Neutrophil (primary cell): Measurements from ENCODE around the gene PRKACA.
"Not testable (repeated sequence)": the region's sequence is repeated elsewhere in the genome, so short reads cannot be mapped to it uniquely, and the experiment has no call there.

ENCODE experiments used
- H3K27ac ChIP-seq: fragments of 200-600 bp; sonication (generic); 2 replicates; pipeline ENCODE4 v1.5.1; 2016; ENCODE audit warnings: mild to moderate bottlenecking, moderate library complexity
- H3K27me3 ChIP-seq: fragments of 200-600 bp; sonication (generic); 2 replicates; pipeline ENCODE4 v1.6.0; 2016; ENCODE audit warnings: mild to moderate bottlenecking
- H3K36me3 ChIP-seq: fragments of 200-600 bp; sonication (generic); 2 replicates; pipeline ENCODE4 v1.5.1; 2017
- H3K4me1 ChIP-seq, 2 experiments: fragments of 200-600 bp in 1 of 2; sonication (generic) in 1 of 2; 1 replicate in 1 of 2; 2 replicates in 1 of 2; pipeline versions ENCODE4 v1.5.1 to v1.6.1; 2013 to 2016; ENCODE audit warnings: low read depth in 1 of 2, low read length in 1 of 2, mild to moderate bottlenecking in 1 of 2, moderate library complexity in 1 of 2; ENCODE audit not compliant: control insufficient read depth in 1 of 2, insufficient read depth in 1 of 2
- H3K4me3 ChIP-seq, 2 experiments: fragments of 200-600 bp in 1 of 2; sonication (generic) in 1 of 2; 1 replicate in 1 of 2; 2 replicates in 1 of 2; pipeline ENCODE4 v1.5.1; 2013 to 2016; ENCODE audit warnings: low read depth in 1 of 2, low read length in 1 of 2, mild to moderate bottlenecking in 1 of 2, moderate library complexity in 1 of 2
- H3K9me3 ChIP-seq: fragments of 200-600 bp; sonication (generic); 2 replicates; pipeline ENCODE4 v1.5.1; 2016
- TF ChIP-seq, protein P1 (sequence below): fragments of 200-600 bp; sonication (generic); IDR thresholded peaks from 2 replicates; pipeline ENCODE4 v1.5.1; 2016; ENCODE audit warnings: antibody characterized with exemption

PRKACA gene

DNA sequence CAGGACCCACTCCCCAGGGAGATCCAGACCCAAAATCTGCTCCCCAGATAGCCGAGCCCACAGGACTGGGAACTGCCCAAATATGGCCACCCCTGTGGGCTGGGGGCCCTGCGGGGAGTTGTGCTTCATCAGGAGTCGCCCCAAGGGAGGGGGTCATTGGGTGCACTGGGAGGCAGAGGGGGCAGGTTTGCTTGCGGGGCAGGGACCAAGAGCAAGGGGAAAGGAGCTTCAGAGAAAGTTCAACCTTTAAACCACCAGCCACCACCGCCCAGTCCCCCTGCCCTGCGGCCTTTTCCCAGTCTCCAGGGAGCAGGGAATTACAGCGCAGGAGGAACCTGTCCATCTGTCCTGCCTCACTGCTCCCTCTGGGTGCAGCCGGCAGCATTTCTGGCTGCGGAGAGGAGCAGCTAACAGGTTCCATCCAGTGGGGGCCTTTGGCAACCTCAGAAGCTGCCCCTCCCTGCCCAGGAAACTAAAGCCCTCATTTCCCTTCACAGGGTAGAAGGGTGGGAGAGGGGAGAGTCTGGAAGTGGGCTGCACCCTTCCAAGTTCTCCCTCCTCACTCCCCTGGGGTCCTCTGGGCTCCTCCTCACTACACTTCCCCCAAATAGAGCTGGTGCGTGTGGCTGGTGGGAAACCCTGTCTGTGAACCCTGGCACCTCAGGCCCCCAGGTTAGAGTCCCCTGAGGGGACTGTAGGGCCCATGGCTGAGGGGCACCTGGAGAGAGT is 32.6 kb upstream of the PRKACA start:
- no peaks in the 10 kb centered on the region for H3K9me3 ChIP-seq
- H3K27ac ChIP-seq = no peak overlapping the region
- no peaks in the 10 kb centered on the region for H3K27me3 ChIP-seq
- H3K4me3 ChIP-seq = peak overlapping the region; percentile 8 to 15
- H3K4me1 ChIP-seq = peaks cover 16 to 23% of the 10 kb centered on the region in 2 experiments
- peaks cover 2% of the 10 kb centered on the region for H3K36me3 ChIP-seq
- TF ChIP-seq, protein P1, sequence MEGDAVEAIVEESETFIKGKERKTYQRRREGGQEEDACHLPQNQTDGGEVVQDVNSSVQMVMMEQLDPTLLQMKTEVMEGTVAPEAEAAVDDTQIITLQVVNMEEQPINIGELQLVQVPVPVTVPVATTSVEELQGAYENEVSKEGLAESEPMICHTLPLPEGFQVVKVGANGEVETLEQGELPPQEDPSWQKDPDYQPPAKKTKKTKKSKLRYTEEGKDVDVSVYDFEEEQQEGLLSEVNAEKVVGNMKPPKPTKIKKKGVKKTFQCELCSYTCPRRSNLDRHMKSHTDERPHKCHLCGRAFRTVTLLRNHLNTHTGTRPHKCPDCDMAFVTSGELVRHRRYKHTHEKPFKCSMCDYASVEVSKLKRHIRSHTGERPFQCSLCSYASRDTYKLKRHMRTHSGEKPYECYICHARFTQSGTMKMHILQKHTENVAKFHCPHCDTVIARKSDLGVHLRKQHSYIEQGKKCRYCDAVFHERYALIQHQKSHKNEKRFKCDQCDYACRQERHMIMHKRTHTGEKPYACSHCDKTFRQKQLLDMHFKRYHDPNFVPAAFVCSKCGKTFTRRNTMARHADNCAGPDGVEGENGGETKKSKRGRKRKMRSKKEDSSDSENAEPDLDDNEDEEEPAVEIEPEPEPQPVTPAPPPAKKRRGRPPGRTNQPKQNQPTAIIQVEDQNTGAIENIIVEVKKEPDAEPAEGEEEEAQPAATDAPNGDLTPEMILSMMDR = no peak

DNA sequence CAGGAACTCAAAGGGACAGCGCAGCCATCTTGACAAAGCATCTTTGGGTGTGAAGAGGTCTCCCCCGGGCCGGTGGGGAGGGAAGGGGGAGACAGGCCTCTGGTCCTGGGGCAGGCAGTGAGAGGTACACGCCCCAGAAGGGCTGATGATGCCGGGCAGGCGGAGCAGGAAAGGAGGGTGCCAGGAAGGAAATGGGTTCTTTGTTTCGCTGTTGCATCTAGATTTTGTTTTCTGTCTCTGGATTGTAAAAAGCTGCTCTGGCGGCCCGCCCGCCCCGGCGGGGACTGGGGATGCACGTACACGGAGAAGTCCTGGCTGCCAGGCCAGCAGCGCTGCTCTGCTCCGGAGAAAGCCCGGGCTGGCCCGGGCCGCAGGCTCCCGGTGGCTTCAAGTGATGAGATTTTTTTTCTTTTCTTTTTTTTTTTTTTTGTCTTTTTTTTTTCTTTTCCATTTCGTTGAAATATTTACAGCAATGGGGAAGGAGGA is 32.0 kb upstream of the PRKACA start:
- H3K4me3 ChIP-seq = peak overlapping the region; percentile 8 to 15
- no peaks in the 10 kb centered on the region for H3K36me3 ChIP-seq
- H3K27me3 ChIP-seq = no peaks in the 10 kb centered on the region
- peaks cover 16 to 23% of the 10 kb centered on the region in 2 experiments for H3K4me1 ChIP-seq
- TF ChIP-seq, protein P1 = no peak
- H3K27ac ChIP-seq = peak overlapping the region; percentile 0
- H3K9me3 ChIP-seq = no peaks in the 10 kb centered on the region

DNA sequence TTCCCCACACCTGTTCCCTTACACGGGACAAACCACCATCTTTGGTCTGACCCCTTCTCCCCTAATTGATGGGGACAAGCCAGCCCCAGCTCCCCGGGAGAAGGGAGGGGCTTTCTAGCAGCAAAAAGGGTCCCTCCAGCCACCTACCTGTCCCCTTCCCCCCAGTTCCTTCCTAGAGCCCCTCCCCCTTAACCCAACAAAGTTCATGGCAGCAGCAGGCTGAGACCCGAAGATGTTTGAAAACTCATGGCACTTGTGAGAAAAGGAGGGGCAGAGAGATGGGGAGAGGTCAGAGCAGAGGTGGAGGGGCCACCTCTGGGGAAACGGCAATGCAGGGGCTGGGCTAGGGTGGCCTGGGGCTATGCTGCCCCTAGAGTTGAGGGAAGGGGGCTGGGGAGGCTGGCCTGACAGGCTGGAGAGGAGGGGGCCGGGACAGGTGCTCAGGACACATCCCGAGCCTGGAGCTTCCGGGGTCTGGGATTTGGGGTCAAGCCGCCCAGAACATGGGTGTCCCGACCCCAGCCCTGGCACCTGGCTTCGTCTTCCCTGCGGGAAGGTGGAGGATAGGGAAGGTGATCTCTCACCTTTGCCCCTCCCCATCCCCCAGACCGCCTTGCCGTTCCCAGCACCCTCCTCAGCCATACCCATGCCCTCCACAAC is 31.3 kb upstream of the PRKACA start:
- no peak overlapping the region for H3K4me3 ChIP-seq
- H3K4me1 ChIP-seq = peaks cover 16 to 23% of the 10 kb centered on the region in 2 experiments
- H3K27me3 ChIP-seq = no peaks in the 10 kb centered on the region
- peak overlapping the region; percentile 0 for H3K27ac ChIP-seq
- no peaks in the 10 kb centered on the region for H3K36me3 ChIP-seq
- H3K9me3 ChIP-seq = no peaks in the 10 kb centered on the region
- TF ChIP-seq, protein P1 = no peak

DNA sequence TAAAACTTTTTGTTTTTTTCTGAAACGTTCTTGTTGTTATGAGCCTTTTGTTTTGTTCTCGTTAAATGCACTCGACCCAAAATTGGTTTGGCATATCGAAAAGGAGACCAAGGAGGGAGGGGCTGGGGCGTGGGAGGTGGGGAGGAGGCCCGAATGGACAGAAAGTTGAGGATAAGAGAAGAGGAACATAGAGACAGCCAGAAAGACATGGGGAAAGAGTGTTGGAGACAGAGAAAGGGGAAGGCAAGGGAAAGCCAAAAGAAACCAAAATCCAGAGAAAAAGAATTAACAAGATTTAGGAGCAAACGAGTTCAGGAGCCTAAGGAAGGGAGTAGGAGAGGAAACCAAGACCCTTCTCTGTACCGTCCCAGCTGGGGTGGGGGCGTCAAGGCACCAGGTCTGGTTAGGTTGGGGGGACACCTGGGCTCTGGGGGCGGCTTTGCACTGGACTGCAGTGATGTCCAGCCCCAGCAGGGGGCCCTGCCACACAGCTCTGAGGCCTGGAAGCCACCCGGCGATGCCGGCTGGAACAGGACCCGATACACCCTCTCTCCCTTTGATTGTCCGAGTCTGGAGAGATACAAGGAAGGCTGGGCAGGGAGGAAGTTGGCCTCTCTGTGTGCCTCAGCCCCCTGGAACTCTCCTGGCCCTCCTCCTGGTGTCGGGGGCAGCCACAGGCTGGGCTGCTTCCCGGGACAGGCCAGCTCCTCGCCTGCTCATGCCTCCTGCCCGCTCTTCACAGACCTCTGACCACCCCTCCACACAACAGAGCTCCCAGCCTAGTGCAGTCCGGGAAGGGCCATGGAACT is 30.4 kb upstream of the PRKACA start:
- Histone ChIP-seq H3K4me1 (peaks cover 16 to 23% of the 10 kb centered on the region in 2 experiments), H3K27me3 (no peaks in the 10 kb centered on the region), H3K4me3 (no peak overlapping the region), H3K27ac (no peak overlapping the region), H3K9me3 (no peaks in the 10 kb centered on the region), H3K36me3 (no peaks in the 10 kb centered on the region)
- TF ChIP-seq, protein P1 = peak; percentile 30

- H3K9me3 ChIP-seq = no peaks in the 10 kb centered on the region
- TF ChIP-seq, protein P1 = no peak
- no peak overlapping the region for H3K27ac ChIP-seq
- H3K36me3 ChIP-seq = no peaks in the 10 kb centered on the region
- no peaks in the 10 kb centered on the region for H3K27me3 ChIP-seq
- peaks cover 16 to 23% of the 10 kb centered on the region in 2 experiments for H3K4me1 ChIP-seq
- H3K4me3 ChIP-seq = no peak overlapping the region
Observed at GRCh38 chr19:14146789-14147216, 29.2 kb upstream of the PRKACA start.

DNA sequence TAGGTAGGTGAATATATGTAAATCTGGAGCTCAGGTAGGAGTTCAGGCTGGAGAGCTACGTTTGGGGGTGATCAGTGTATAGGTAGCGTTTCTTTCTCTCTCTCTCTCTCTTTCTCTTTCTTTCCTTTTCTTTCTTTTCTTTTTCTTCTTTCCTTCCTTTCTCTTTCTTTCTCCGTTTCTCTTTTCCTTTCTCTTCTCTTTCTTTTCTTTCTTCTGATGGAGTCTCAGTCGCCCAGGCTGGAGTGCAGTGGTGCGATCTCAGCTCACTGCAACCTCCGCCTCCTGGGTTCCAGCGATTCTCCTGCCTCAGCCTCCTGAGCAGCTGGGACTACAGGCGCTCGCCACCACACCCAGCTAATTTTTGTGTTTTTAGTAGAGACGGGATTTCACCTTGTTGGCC is 28.6 kb upstream of the PRKACA start:
- H3K27ac ChIP-seq, H3K4me3 ChIP-seq, H3K36me3 ChIP-seq, H3K27me3 ChIP-seq, H3K9me3 ChIP-seq: not testable (repeated sequence)
- H3K4me1 ChIP-seq = peaks cover 16 to 23% of the 10 kb centered on the region in 2 experiments
